MM.1S (cell line): ENCODE data around the gene C19orf38.

ENCODE experiments used
- DNase-seq: peaks from one replicate; pipeline ENCODE4 v3.0.0-alpha.2; 2015
- H2AFZ ChIP-seq: fragments of 300-600 bp; sonication (generic); 2 replicates; pipeline ENCODE4 v1.6.0; 2016; ENCODE audit warnings: antibody characterized with exemption, low read length
- H3F3A ChIP-seq: fragments of 300-600 bp; sonication (generic); 2 replicates; pipeline ENCODE4 v1.6.1; 2016; ENCODE audit warnings: mild to moderate bottlenecking, antibody characterized with exemption, low read length, moderate library complexity, mixed read lengths; ENCODE audit not compliant: insufficient read depth
- H3K27ac ChIP-seq: fragments of 300-600 bp; sonication (generic); 2 replicates; pipeline ENCODE4 v1.5.1; 2016; ENCODE audit warnings: mild to moderate bottlenecking, low read length
- H3K27me3 ChIP-seq: fragments of 300-600 bp; sonication (generic); replicated peaks from 2 replicates; pipeline ENCODE4 v1.6.0; 2016; ENCODE audit warnings: low read length; ENCODE audit not compliant: insufficient read depth
- H3K36me3 ChIP-seq: fragments of 300-600 bp; sonication (generic); replicated peaks from 2 replicates; pipeline ENCODE4 v1.6.1; 2016; ENCODE audit warnings: mild to moderate bottlenecking, low read length, mixed read lengths; ENCODE audit not compliant: insufficient read depth
- H3K4me1 ChIP-seq: fragments of 300-600 bp; sonication (generic); 2 replicates; pipeline ENCODE4 v1.6.1; 2016; ENCODE audit warnings: low read length, mixed read lengths
- H3K4me2 ChIP-seq: fragments of 300-600 bp; sonication (generic); 2 replicates; pipeline ENCODE4 v1.6.0; 2016; ENCODE audit warnings: low read depth, low read length
- H3K4me3 ChIP-seq: fragments of 300-600 bp; sonication (generic); 2 replicates; pipeline ENCODE4 v1.5.1; 2016; ENCODE audit warnings: low read length, mixed read lengths
- H3K79me2 ChIP-seq: fragments of 300-600 bp; sonication (generic); 2 replicates; pipeline ENCODE4 v1.6.1; 2016; ENCODE audit warnings: mixed run types, low read length, mixed read lengths
- H3K9ac ChIP-seq: fragments of 300-600 bp; sonication (generic); 2 replicates; pipeline ENCODE4 v1.6.1; 2016; ENCODE audit warnings: low read length, mixed read lengths
- H3K9me2 ChIP-seq: fragments of 300-600 bp; sonication (generic); replicated peaks from 2 replicates; pipeline ENCODE4 v1.6.1; 2016; ENCODE audit warnings: mild to moderate bottlenecking, low read length, mixed read lengths; ENCODE audit not compliant: insufficient read depth
- H3K9me3 ChIP-seq: fragments of 300-600 bp; sonication (generic); replicated peaks from 2 replicates; pipeline ENCODE4 v1.6.1; 2016; ENCODE audit warnings: mild to moderate bottlenecking, low read length, mixed read lengths; ENCODE audit not compliant: insufficient read depth
- H4K20me1 ChIP-seq: fragments of 300-600 bp; sonication (generic); 2 replicates; pipeline ENCODE4 v1.6.1; 2016; ENCODE audit warnings: mild to moderate bottlenecking, low read length, moderate library complexity, mixed read lengths; ENCODE audit not compliant: insufficient read depth
- CTCF ChIP-seq: fragments of 300-600 bp; sonication (generic); IDR thresholded peaks from 2 replicates; pipeline ENCODE4 v1.5.1; 2016; ENCODE audit warnings: antibody characterized with exemption, low read length, mixed read lengths
- EZH2 ChIP-seq: fragments of 300-600 bp; sonication (generic); optimal IDR thresholded peaks from 2 replicates; pipeline ENCODE3; 2017; ENCODE audit warnings: low read depth, mild to moderate bottlenecking, antibody characterized with exemption, low read length, mixed read lengths
- EZH2phosphoT487 ChIP-seq: fragments of 300-600 bp; sonication (generic); IDR thresholded peaks from 2 replicates; pipeline ENCODE4 v1.6.1; 2018; ENCODE audit warnings: antibody characterized with exemption, low read length

The C19orf38 gene

GRCh38 chr19:10812196-10812595, 36.0 kb upstream of the C19orf38 start:
- no peaks in the 10 kb centered on the region for H4K20me1 ChIP-seq

GRCh38 chr19:10812902-10813404, 35.3 kb upstream of the C19orf38 start:
- H3K4me2 ChIP-seq = no peak overlapping the region
- H3K9me2 ChIP-seq = no peaks in the 10 kb centered on the region
- no peaks in the 10 kb centered on the region for H3K27me3 ChIP-seq
- H3K9ac ChIP-seq = no peak overlapping the region
- no peaks in the 10 kb centered on the region for H3K36me3 ChIP-seq
- no peaks in the 10 kb centered on the region for H3F3A ChIP-seq
- no peak for DNase-seq
- no peak overlapping the region for H3K27ac ChIP-seq
- H3K9me3 ChIP-seq = no peaks in the 10 kb centered on the region
- H2AFZ ChIP-seq = no peak overlapping the region
- no peaks in the 10 kb centered on the region for H3K79me2 ChIP-seq
- H4K20me1 ChIP-seq = no peaks in the 10 kb centered on the region
- TF ChIP-seq EZH2 = no peak
- no peak for TF ChIP-seq CTCF
- TF ChIP-seq EZH2phosphoT487 = no peak
- no peak overlapping the region for H3K4me3 ChIP-seq
- no peaks in the 10 kb centered on the region for H3K4me1 ChIP-seq

More at GRCh38 chr19:10812196-10812595, 36.0 kb upstream of the C19orf38 start:
- Histone ChIP-seq H3K36me3 (no peaks in the 10 kb centered on the region), H3F3A (no peaks in the 10 kb centered on the region), H3K79me2 (no peaks in the 10 kb centered on the region), H3K4me3 (no peak overlapping the region), H2AFZ (no peak overlapping the region), H3K9ac (no peak overlapping the region), H3K4me1 (no peaks in the 10 kb centered on the region), H3K9me2 (no peaks in the 10 kb centered on the region), H3K4me2 (no peak overlapping the region), H3K27me3 (no peaks in the 10 kb centered on the region), H3K9me3 (no peaks in the 10 kb centered on the region), H3K27ac (no peak overlapping the region)
- no peak for DNase-seq
- TF ChIP-seq EZH2 = no peak
- no peak for TF ChIP-seq EZH2phosphoT487
- no peak for TF ChIP-seq CTCF

GRCh38 chr19:10815007-10815536, 33.1 kb upstream of the C19orf38 start:
- no peak for TF ChIP-seq CTCF
- TF ChIP-seq EZH2 = no peak
- no peak for TF ChIP-seq EZH2phosphoT487
- H3K9me3 ChIP-seq = no peaks in the 10 kb centered on the region
- H3K9ac ChIP-seq = no peak overlapping the region
- H3K4me2 ChIP-seq = no peak overlapping the region
- H3K79me2 ChIP-seq = no peaks in the 10 kb centered on the region
- H3K9me2 ChIP-seq = no peaks in the 10 kb centered on the region
- no peaks in the 10 kb centered on the region for H4K20me1 ChIP-seq
- H3K4me3 ChIP-seq = no peak overlapping the region
- no peak overlapping the region for H2AFZ ChIP-seq
- no peaks in the 10 kb centered on the region for H3K4me1 ChIP-seq
- H3K36me3 ChIP-seq = no peaks in the 10 kb centered on the region
- no peaks in the 10 kb centered on the region for H3K27me3 ChIP-seq
- H3K27ac ChIP-seq = no peak overlapping the region
- H3F3A ChIP-seq = no peaks in the 10 kb centered on the region
- DNase-seq = no peak
